GM18505 (cell line): ENCODE measurements around the gene ZIC4.

Experiments
- ATAC-seq: cut with Tn5 transposase; IDR thresholded peaks from one replicate; pipeline ENCODE4 v1.9.1; 2021; ENCODE audit not compliant: unreplicated experiment
- POLR2A ChIP-seq: IDR thresholded peaks from 4 replicates; pipeline ENCODE4 v1.6.1; 2011; ENCODE audit warnings: borderline replicate concordance; ENCODE audit not compliant: insufficient read depth, insufficient read length; ENCODE audit errors: extremely low read depth

ZIC4 gene

DNA sequence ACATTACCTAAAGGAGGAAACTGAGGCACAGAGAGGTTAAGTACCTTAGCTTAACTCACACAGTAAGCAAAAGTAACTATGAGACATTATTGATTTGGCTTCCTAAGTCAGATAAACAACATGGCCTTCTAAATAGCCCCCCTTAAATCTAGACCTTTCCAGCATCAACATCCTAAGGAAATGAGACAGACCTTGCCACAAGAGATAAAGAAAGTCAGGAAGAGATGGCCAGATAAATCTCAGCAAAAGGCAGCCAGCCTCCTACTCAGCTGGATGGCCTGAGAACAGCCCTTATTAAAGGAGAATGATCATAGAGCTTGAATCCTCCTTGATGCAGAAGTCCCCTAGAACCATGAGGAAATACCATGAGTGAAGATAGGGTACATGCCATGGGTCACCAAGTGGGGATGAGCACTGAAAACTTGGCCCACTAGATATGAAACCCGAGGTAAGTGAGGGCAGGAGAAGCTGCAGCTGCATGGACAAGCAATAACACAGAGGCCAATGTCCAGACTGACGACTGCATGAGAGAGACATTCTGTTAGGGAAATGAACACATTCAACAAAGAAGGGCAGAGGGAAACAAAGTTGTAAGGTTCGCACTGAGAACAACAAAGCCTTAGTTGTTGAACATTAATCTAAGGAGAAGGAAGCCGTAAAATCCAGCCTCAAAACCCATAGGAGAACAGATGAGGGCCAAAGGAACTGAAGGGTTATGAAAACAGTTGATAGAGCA lies 69.6 kb downstream of the ZIC4 start:
- no peak for TF ChIP-seq POLR2A
- no peak for ATAC-seq
